ENCODE measurements around the gene THUMPD3.

THUMPD3 gene

GRCh38 chr3:9361691-9362388 is 1.0 kb upstream of the THUMPD3 start:
- DNase-seq = no peak

- DNase-seq = no peak
These were observed 6.7 kb downstream of the THUMPD3 start for GRCh38 chr3:9369508-9369907.

- DNase-seq = no peak
These were observed 10.6 kb downstream of the THUMPD3 start for GRCh38 chr3:9373465-9373864.

DNA sequence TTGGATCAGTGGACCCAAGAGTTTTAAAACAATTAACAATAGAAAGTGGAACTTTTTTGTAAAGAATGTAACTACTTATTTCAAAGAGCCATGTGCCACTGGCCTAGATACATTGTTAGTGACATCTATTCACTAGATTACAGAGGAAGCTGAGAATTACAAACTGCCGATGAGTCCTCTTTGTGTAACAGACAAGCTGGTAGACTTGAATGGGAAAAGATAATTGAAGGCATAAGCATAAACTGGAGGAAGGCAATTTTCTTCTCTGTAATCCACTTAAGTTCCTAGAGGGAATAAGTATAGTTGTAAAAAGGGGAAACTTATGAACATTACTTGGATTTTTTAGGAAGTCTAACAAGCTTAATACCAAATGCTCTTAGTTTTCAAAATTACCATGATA is 15.1 kb downstream of the THUMPD3 start:
- no peak for DNase-seq

GRCh38 chr3:9379327-9379726 is 16.5 kb downstream of the THUMPD3 start:
- DNase-seq = no peak

GRCh38 chr3:9380014-9380413 is 17.2 kb downstream of the THUMPD3 start:
- no peak for DNase-seq

- DNase-seq = peak; percentile 26
These were observed 21.4 kb downstream of the THUMPD3 start for GRCh38 chr3:9384141-9384828.

- DNase-seq = no peak
These were observed 22.6 kb downstream of the THUMPD3 start for GRCh38 chr3:9385187-9386077.

GRCh38 chr3:9386078-9386459 is 23.2 kb downstream of the THUMPD3 start:
- no peak for DNase-seq

DNA sequence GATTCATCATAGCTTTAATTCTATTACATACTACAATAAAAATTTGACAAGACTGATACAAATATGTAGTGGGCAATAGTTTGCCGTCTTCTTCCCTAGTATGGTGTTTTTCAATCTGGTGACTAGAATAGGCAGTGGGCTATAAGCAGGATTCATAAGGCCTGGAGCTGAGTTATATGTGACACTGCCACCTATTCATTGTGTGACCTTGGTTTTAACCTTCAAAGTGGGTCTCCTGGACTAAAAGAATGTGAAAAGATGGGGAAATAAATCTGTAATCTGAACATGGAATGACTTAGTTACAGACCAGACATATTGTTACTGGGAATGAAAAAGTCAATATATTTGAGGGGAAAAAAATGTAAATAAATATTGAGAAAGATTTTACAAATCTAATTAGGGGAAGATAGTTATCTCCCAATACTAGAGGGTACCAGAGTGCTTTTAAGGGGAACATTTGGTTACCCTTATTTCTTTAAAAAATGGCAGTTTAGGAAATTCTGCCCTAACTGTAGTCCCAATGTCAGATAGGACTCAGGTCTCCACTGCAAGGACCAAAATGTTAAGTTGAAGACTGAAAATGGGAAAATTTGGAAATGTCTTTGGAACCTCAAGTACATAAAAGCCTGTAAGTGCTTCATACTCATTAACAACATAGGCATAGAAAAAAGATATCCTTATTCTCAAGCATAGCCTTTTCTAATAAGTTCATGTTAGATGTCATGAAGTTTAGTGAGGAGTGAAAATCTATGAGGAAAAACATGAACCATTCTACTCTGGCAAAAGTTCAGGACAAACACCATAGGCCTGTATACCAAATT is 23.9 kb downstream of the THUMPD3 start:
- DNase-seq = no peak

- no peak for DNase-seq
These were observed 24.4 kb downstream of the THUMPD3 start for GRCh38 chr3:9387322-9387655.

DNA sequence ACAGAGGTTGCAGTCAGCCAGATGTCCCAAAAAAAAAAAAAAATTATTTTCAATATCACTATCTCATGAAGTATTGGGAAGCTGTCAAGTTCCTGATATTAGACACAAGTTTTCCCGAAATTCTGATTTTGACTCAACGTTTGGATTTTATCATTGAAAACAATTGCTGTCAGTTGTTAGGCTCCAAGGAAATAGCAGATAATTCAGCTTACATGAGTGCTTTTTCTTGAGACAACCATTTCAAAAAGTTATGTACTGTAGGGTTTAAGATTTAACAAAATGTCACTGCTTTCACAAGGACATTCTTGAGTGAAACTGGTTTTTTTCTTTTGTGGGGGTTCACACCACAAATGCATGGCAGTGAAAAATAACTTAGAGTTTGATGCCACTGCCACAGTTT is 25.3 kb downstream of the THUMPD3 start:
- DNase-seq = no peak

- DNase-seq = no peak
These were observed 25.9 kb downstream of the THUMPD3 start for GRCh38 chr3:9388562-9389272.

DNA sequence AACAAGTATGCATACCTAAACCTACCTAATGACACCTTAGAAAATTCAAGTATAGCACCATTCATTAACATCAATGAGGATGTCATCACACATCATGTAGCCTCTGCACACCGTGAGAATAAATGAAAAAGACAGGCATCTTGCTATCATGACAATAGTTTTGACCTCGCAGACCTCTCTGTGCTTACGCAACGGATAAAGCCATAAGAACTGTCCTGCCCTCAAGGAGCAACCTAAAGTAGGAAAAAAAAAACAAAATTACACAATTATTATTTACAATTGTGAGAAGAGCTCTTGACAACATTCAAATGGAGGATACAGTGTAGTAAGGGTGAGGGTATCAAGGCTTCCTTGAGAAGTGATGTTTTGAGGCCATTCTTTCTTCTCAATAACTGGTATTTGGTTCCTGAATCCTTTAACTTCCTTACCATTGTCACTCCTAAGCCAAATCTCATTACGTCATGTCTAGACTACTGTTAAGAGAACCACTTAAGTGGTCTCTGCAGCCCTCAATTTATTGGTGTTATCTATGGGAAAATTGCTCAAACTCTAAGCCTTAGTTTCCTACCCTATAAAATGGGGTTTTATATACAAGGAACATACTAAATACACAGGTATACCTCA is 27.5 kb downstream of the THUMPD3 start:
- DNase-seq = no peak

DNA sequence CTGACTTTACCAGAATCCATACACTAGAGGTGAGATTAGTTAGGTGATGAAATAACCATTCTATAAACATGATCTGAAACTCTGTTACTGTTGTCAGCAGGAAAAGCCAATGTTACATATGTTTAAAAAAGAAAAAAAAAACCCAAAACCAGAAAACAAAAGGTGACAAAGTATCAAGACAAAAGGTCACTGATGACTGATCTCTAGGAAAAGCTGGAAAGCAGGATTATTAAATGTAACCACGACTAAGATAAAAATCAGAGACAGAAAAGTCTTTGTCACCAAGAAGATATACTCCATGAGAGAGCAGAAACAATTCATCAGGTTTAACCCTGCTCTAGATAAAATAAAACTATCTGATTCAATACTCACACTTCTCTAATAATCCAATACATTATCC is 29.2 kb downstream of the THUMPD3 start:
- DNase-seq = no peak

- DNase-seq = no peak
These were observed 32.9 kb downstream of the THUMPD3 start for GRCh38 chr3:9395570-9396300.

GRCh38 chr3:9396301-9396631 is 33.4 kb downstream of the THUMPD3 start:
- peak; percentile 97 for DNase-seq

GRCh38 chr3:9396632-9397331 is 33.9 kb downstream of the THUMPD3 start:
- DNase-seq = peak; percentile 100

GRCh38 chr3:9397332-9397905 is 34.6 kb downstream of the THUMPD3 start, which contains the start of gene SETD5:
Gene SETD5, plus strand, starts transcription at chr3:9397615. Its CDS starts 31,324 bp downstream, at chr3:9428939.
- DNase-seq = peak; percentile 98
